HCT116 (cell line): ENCODE results near the gene PPP1R37. TPM values are rescaled to one million over a fixed set of nuclear protein-coding genes. Genes with fewer than 3 reads are reported as not detected.

Source experiments
- ATAC-seq: fragments of 200-7000 bp; cut with Tn5 transposase; 2 replicates; pipeline ENCODE4 v1.9.1; 2020; ENCODE audit warnings: mild to moderate bottlenecking, moderate library complexity
- BruUV-seq: library from RNA; stranded (reverse); fragments of 400-500 nt; replicated peaks from 2 replicates; lab custom pipeline; 2021; lab: Mats Ljungman, UMichigan
- CTCF ChIA-PET: fragments of 300-600 bp; sonication (Branson Sonifier 250); formaldehyde crosslinking; loops from one replicate; lab custom pipeline; 2021; ENCODE audit warnings: antibody characterized with exemption; lab: Charles Lee
- POLR2A ChIA-PET: fragments of 300-600, 350-600 bp; sonication (Branson Sonifier 250); formaldehyde crosslinking; loops from one replicate; lab custom pipeline; 2021; ENCODE audit warnings: antibody characterized with exemption; lab: Charles Lee
- RAD21 ChIA-PET, 2 experiments: fragments of 300-600 bp; sonication (Branson Sonifier 250); formaldehyde crosslinking; loops; one replicate each; lab custom pipeline; 2023; ENCODE audit warnings: low total read pairs in 2 of 2; ENCODE audit not compliant: uncharacterized antibody in 2 of 2, unreplicated experiment in 2 of 2, low non-redundant PET in 1 of 2; lab: Charles Lee
- DNase-seq: peaks from one replicate; pipeline ENCODE4 v3.0.0-alpha.2; 2010; ENCODE audit warnings: low read depth, low spot score
- H2AFZ ChIP-seq: fragments of 200-600 bp; shearing (Covaris generic), sonication (generic); 2 replicates; pipeline ENCODE4 v1.6.1; 2017; ENCODE audit warnings: low read depth, mixed run types, mixed read lengths, antibody characterized with exemption, low read length; ENCODE audit not compliant: poor library complexity, severe bottlenecking
- H3K27ac ChIP-seq: 2 replicates; pipeline ENCODE4 v1.5.1; 2012; ENCODE audit warnings: low read depth, low read length
- H3K27me3 ChIP-seq: fragments of 200-600 bp; sonication (generic); 2 replicates; pipeline ENCODE4 v1.6.1; 2016; ENCODE audit warnings: mixed run types, low read length, mixed read lengths; ENCODE audit not compliant: insufficient read depth
- H3K36me3 ChIP-seq, 2 experiments: fragments of 200-500 bp in 1 of 2; fragments of 200-600 bp in 1 of 2; sonication (Bioruptor generic) in 1 of 2; sonication (generic) in 1 of 2; 2 replicates each; pipeline versions ENCODE4 v1.5.1 to v1.6.1; 2014 to 2016; ENCODE audit warnings: low read length in 2 of 2, inconsistent platforms in 1 of 2, mixed read lengths in 1 of 2, mixed run types in 1 of 2; ENCODE audit not compliant: insufficient read depth in 2 of 2, control insufficient read depth in 1 of 2
- H3K4me1 ChIP-seq, 2 experiments: fragments of 200-600 bp in 1 of 2; sonication (generic) in 1 of 2; 2 replicates each; pipeline versions ENCODE4 v1.5.1 to v1.6.1; 2012 to 2017; ENCODE audit warnings: low read length in 2 of 2, inconsistent platforms in 1 of 2, mild to moderate bottlenecking in 1 of 2, mixed read lengths in 1 of 2, mixed run types in 1 of 2, moderate library complexity in 1 of 2; ENCODE audit not compliant: insufficient read depth in 2 of 2, control insufficient read depth in 1 of 2
- H3K4me2 ChIP-seq: fragments of 200-600 bp; sonication (generic); 2 replicates; pipeline ENCODE4 v1.6.1; 2017; ENCODE audit warnings: mixed run types, low read length, mixed read lengths
- H3K4me3 ChIP-seq, 2 experiments: fragments of 200-600 bp in 1 of 2; sonication (generic) in 1 of 2; replicated peaks in 1 of 2; 2 replicates each; pipeline ENCODE4 v1.5.1; 2011 to 2016; ENCODE audit warnings: low read length in 2 of 2, control low read depth in 1 of 2, low read depth in 1 of 2, mild to moderate bottlenecking in 1 of 2, mixed read lengths in 1 of 2, mixed run types in 1 of 2
- H3K79me2 ChIP-seq: fragments of 200-600 bp; sonication (generic); 2 replicates; pipeline ENCODE4 v1.6.1; 2017; ENCODE audit warnings: mild to moderate bottlenecking, mixed run types, low read length, moderate library complexity, mixed read lengths; ENCODE audit not compliant: insufficient read depth
- H3K9ac ChIP-seq: fragments of 200-600 bp; sonication (generic); 2 replicates; pipeline ENCODE4 v1.6.1; 2016; ENCODE audit warnings: low read length, mixed read lengths
- H3K9me2 ChIP-seq: fragments of 200-600 bp; sonication (generic), shearing (Covaris generic); 2 replicates; pipeline ENCODE4 v1.6.1; 2017; ENCODE audit warnings: mixed run types, mild to moderate bottlenecking, moderate library complexity; ENCODE audit not compliant: insufficient read depth
- H3K9me3 ChIP-seq, 2 experiments: fragments of 200-500 bp in 1 of 2; fragments of 200-600 bp in 1 of 2; sonication (Bioruptor generic) in 1 of 2; sonication (generic) in 1 of 2; 2 replicates each; pipeline ENCODE4 v1.6.1; 2014 to 2017; ENCODE audit warnings: low read length in 2 of 2, mixed read lengths in 2 of 2, inconsistent platforms in 1 of 2, low read depth in 1 of 2, mild to moderate bottlenecking in 1 of 2, mixed run types in 1 of 2, moderate library complexity in 1 of 2; ENCODE audit not compliant: control insufficient read depth in 1 of 2, insufficient read depth in 1 of 2
- H4K20me1 ChIP-seq: fragments of 200-600 bp; sonication (generic), shearing (Covaris generic); 2 replicates; pipeline ENCODE4 v1.6.1; 2017; ENCODE audit warnings: mixed run types, mild to moderate bottlenecking, moderate library complexity; ENCODE audit not compliant: insufficient read depth
- EGR1 ChIP-seq: IDR thresholded peaks from 2 replicates; pipeline ENCODE4 v1.6.1; 2012; ENCODE audit warnings: low read depth
- ELF1 ChIP-seq: IDR thresholded peaks from 2 replicates; pipeline ENCODE4 v1.6.1; 2012; ENCODE audit warnings: low read depth, borderline replicate concordance
- EZH2 ChIP-seq: fragments of 200-600 bp; sonication (generic); IDR thresholded peaks from 2 replicates; pipeline ENCODE4 v1.6.1; 2017; ENCODE audit warnings: antibody characterized with exemption, mixed run types
- POLR2A ChIP-seq: IDR thresholded peaks from 2 replicates; pipeline ENCODE4 v1.7.0; 2011; ENCODE audit warnings: borderline replicate concordance; ENCODE audit not compliant: insufficient read depth, insufficient read length; ENCODE audit errors: extremely low read depth
- POLR2AphosphoS5 ChIP-seq: IDR thresholded peaks from 2 replicates; pipeline ENCODE4 v1.6.1; 2011; ENCODE audit warnings: mild to moderate bottlenecking, low read depth, low read length, moderate library complexity
- RAD21 ChIP-seq: IDR thresholded peaks from 2 replicates; pipeline ENCODE4 v1.6.1; 2012; ENCODE audit warnings: low read depth, mild to moderate bottlenecking
- TCF7L2 ChIP-seq: IDR thresholded peaks from 2 replicates; pipeline ENCODE4 v1.7.0; 2011; ENCODE audit warnings: borderline replicate concordance, inconsistent platforms; ENCODE audit not compliant: insufficient read depth, insufficient read length; ENCODE audit errors: extremely low read depth
- YY1 ChIP-seq: IDR thresholded peaks from 2 replicates; pipeline ENCODE4 v1.6.1; 2011; ENCODE audit warnings: low read length, low read depth, moderate library complexity, mild to moderate bottlenecking; ENCODE audit not compliant: insufficient replicate concordance; ENCODE audit errors: extremely low read depth
- intact Hi-C: fragments of 100-400 bp; cut with micrococcal nuclease; formaldehyde crosslinking; loops from 2 replicates; pipeline ENCODE4 v1.10.0; 2022
- total RNA-seq: library from RNA; stranded (reverse); gene quantifications from one replicate; pipeline ENCODE4 v1.2.1, GENCODE V29; 2021; ENCODE audit not compliant: unreplicated experiment
- TF ChIP-seq, protein P1 (sequence below): IDR thresholded peaks from 2 replicates; pipeline ENCODE4 v1.6.1; 2011; ENCODE audit warnings: mild to moderate bottlenecking, low read length, moderate library complexity; ENCODE audit not compliant: insufficient replicate concordance; ENCODE audit errors: extremely low read depth
- TF ChIP-seq, protein P2 (sequence below): IDR thresholded peaks from 2 replicates; pipeline ENCODE4 v1.6.1; 2012

Gene PPP1R37
- total RNA-seq, 1 experiment from 2014 or later: 32.7 TPM

DNA sequence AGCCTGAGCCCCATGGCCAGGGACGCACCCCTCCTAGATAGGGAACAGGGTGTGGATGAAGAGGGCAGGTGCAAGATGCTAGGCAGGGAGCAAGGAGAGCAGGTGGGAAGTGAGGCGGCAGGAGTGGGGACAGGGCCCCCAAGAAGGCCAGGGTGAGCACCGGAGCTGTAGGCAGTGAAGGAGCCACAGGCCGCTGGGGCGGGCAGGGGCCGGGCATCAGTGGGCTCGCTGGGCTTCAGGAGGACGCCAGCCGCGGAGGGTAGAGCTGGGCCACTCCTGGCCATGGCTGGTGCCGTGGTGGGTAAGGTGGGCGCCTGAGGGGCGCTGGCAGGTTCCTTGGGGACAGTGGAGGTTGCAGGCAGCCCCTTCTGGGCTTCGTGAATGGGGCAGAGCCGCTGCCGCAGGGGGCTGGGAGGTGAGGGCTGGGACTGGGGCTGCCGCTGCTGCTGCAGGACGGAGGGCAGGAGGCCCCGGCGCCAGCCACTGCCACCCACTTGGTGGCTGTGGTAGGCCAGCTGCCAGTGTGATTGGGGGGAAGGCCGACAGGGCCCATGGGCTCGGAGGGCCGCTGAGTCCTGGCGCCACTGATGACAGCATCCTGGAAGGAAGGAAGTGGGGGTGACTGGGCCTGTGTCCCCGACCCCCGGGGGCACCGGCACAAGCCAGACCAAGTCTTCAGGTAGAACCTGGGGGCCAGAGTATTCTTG lies 65.7 kb downstream of the PPP1R37 start:
- intact Hi-C loops: no loop called here
- H3K79me2 ChIP-seq: no peaks in the 10 kb centered on the region
- no peaks in the 10 kb centered on the region for H3K27me3 ChIP-seq
- no peak for TF ChIP-seq EZH2
- no peak for TF ChIP-seq POLR2A
- TF ChIP-seq, protein P1, sequence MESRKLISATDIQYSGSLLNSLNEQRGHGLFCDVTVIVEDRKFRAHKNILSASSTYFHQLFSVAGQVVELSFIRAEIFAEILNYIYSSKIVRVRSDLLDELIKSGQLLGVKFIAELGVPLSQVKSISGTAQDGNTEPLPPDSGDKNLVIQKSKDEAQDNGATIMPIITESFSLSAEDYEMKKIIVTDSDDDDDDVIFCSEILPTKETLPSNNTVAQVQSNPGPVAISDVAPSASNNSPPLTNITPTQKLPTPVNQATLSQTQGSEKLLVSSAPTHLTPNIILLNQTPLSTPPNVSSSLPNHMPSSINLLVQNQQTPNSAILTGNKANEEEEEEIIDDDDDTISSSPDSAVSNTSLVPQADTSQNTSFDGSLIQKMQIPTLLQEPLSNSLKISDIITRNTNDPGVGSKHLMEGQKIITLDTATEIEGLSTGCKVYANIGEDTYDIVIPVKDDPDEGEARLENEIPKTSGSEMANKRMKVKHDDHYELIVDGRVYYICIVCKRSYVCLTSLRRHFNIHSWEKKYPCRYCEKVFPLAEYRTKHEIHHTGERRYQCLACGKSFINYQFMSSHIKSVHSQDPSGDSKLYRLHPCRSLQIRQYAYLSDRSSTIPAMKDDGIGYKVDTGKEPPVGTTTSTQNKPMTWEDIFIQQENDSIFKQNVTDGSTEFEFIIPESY: no peak
- no peak for TF ChIP-seq POLR2AphosphoS5
- TF ChIP-seq TCF7L2: no peak
- no peak for TF ChIP-seq RAD21
- TF ChIP-seq YY1: no peak
- TF ChIP-seq, protein P2, sequence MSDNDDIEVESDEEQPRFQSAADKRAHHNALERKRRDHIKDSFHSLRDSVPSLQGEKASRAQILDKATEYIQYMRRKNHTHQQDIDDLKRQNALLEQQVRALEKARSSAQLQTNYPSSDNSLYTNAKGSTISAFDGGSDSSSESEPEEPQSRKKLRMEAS: no peak
- TF ChIP-seq ELF1: no peak
- TF ChIP-seq EGR1: no peak
- TF ChIP-seq, all 23 proteins: peak for 0
- no peak for ATAC-seq
- Histone ChIP-seq H3K4me2 (no peak overlapping the region), H3K4me3 (no peak overlapping the region), H2AFZ (no peak overlapping the region), H3K9me2 (no peaks in the 10 kb centered on the region), H4K20me1 (no peaks in the 10 kb centered on the region), H3K9ac (no peak overlapping the region), H3K27ac (no peak overlapping the region), H3K9me3 (no peaks in the 10 kb centered on the region), H3K4me1 (peaks cover 27 to 54% of the 10 kb centered on the region in 2 experiments), H3K36me3 (no peaks in the 10 kb centered on the region)
- no TSS peak for BruUV-seq
- ChIA-PET CTCF (no interaction called here), RAD21 (no interaction called here), POLR2A (no interaction called here)
- DNase-seq: no peak
